OCI-LY1 (cell line): Measurements from ENCODE around the gene GNG12.

ENCODE experiments used
- H2AFZ ChIP-seq: fragments of 200-600 bp; sonication (generic), shearing (Covaris generic); 2 replicates; pipeline ENCODE4 v1.6.0; 2014; ENCODE audit warnings: antibody characterized with exemption, mild to moderate bottlenecking, low read length
- H3F3A ChIP-seq: fragments of 200-600 bp; sonication (generic), shearing (Covaris generic); 2 replicates; pipeline ENCODE4 v1.6.0; 2014; ENCODE audit warnings: mild to moderate bottlenecking, antibody characterized with exemption, low read length, moderate library complexity; ENCODE audit not compliant: insufficient read depth
- H3K27ac ChIP-seq: fragments of 200-600 bp; sonication (generic); 2 replicates; pipeline ENCODE4 v1.5.1; 2014; ENCODE audit warnings: low read length, mixed run types, mild to moderate bottlenecking, low read depth; ENCODE audit not compliant: poor library complexity, severe bottlenecking
- H3K27me3 ChIP-seq: fragments of 200-600 bp; sonication (generic); 2 replicates; pipeline ENCODE4 v1.6.0; 2014; ENCODE audit warnings: antibody characterized with exemption, mild to moderate bottlenecking, low read length, moderate library complexity; ENCODE audit not compliant: insufficient read depth
- H3K36me3 ChIP-seq: fragments of 200-600 bp; sonication (generic); 2 replicates; pipeline ENCODE4 v1.6.1; 2014; ENCODE audit warnings: mild to moderate bottlenecking, antibody characterized with exemption, low read length, moderate library complexity, mixed read lengths; ENCODE audit not compliant: insufficient read depth
- H3K4me1 ChIP-seq: fragments of 200-600 bp; sonication (generic); 2 replicates; pipeline ENCODE4 v1.5.1; 2014; ENCODE audit warnings: mild to moderate bottlenecking, low read length, moderate library complexity; ENCODE audit not compliant: insufficient read depth, severe bottlenecking
- H3K4me2 ChIP-seq: fragments of 200-600 bp; sonication (generic), shearing (Covaris generic); 2 replicates; pipeline ENCODE4 v1.6.1; 2014; ENCODE audit warnings: low read length
- H3K4me3 ChIP-seq: fragments of 200-600 bp; sonication (generic); 2 replicates; pipeline ENCODE4 v1.5.1; 2014; ENCODE audit warnings: low read length, low read depth, mild to moderate bottlenecking, mixed read lengths; ENCODE audit not compliant: poor library complexity, severe bottlenecking
- H3K79me2 ChIP-seq: fragments of 200-600 bp; shearing (Covaris generic); 2 replicates; pipeline ENCODE4 v1.6.1; 2016; ENCODE audit warnings: mixed run types, low read length, mixed read lengths; ENCODE audit not compliant: insufficient read depth
- H3K9ac ChIP-seq: fragments of 200-600 bp; sonication (generic), shearing (Covaris generic); 2 replicates; pipeline ENCODE4 v1.6.1; 2014; ENCODE audit warnings: mild to moderate bottlenecking, low read length, mixed read lengths
- H3K9me2 ChIP-seq: fragments of 200-600 bp; sonication (generic), shearing (Covaris generic); 2 replicates; pipeline ENCODE4 v1.6.1; 2014; ENCODE audit warnings: low read depth, mild to moderate bottlenecking, low read length, mixed read lengths
- H3K9me3 ChIP-seq: fragments of 200-600 bp; shearing (Covaris generic); 2 replicates; pipeline ENCODE4 v1.6.1; 2014; ENCODE audit warnings: low read length, mixed read lengths
- H4K20me1 ChIP-seq: fragments of 200-600 bp; sonication (generic), shearing (Covaris generic); 2 replicates; pipeline ENCODE4 v1.6.0; 2016; ENCODE audit warnings: mild to moderate bottlenecking, low read length; ENCODE audit not compliant: insufficient read depth
- CTCF ChIP-seq: fragments of 200-600 bp; sonication (generic), shearing (Covaris generic); IDR thresholded peaks from 2 replicates; pipeline ENCODE4 v1.5.1; 2017; ENCODE audit warnings: mild to moderate bottlenecking, antibody characterized with exemption, low read length, moderate library complexity, mixed read lengths
- EZH2 ChIP-seq: fragments of 200-600 bp; sonication (generic), shearing (Covaris generic); IDR thresholded peaks from 2 replicates; pipeline ENCODE4 v1.8.0; 2017; ENCODE audit warnings: borderline replicate concordance, mixed run types, mild to moderate bottlenecking, antibody characterized with exemption, low read length, moderate library complexity, mixed read lengths

GNG12 gene

GRCh38 chr1:67723126-67723525 lies 110.1 kb downstream of the GNG12 start:
- H3K4me3 ChIP-seq = no peak overlapping the region
- H3K36me3 ChIP-seq = no peaks in the 10 kb centered on the region
- no peak overlapping the region for H3K9ac ChIP-seq
- H3K4me1 ChIP-seq = peaks cover 25% of the 10 kb centered on the region
- TF ChIP-seq EZH2 = no peak
- TF ChIP-seq CTCF = no peak
- no peaks in the 10 kb centered on the region for H3F3A ChIP-seq
- H2AFZ ChIP-seq = no peak overlapping the region
- no peak overlapping the region for H3K4me2 ChIP-seq
- H3K79me2 ChIP-seq = no peaks in the 10 kb centered on the region
- H3K9me3 ChIP-seq = no peaks in the 10 kb centered on the region
- H3K9me2 ChIP-seq = no peaks in the 10 kb centered on the region
- H3K27me3 ChIP-seq = no peaks in the 10 kb centered on the region
- no peak overlapping the region for H3K27ac ChIP-seq
- H4K20me1 ChIP-seq = no peaks in the 10 kb centered on the region

GRCh38 chr1:67722292-67722944 lies 110.8 kb downstream of the GNG12 start:
- H3K4me1 ChIP-seq = peaks cover 18% of the 10 kb centered on the region
- no peaks in the 10 kb centered on the region for H4K20me1 ChIP-seq
- H3K9ac ChIP-seq = no peak overlapping the region

GRCh38 chr1:67721650-67722291 lies 111.5 kb downstream of the GNG12 start:
- TF ChIP-seq CTCF = no peak
- TF ChIP-seq EZH2 = no peak
- no peaks in the 10 kb centered on the region for H3K79me2 ChIP-seq
- no peak overlapping the region for H3K9ac ChIP-seq
- H3K27me3 ChIP-seq = no peaks in the 10 kb centered on the region
- no peak overlapping the region for H3K4me3 ChIP-seq
- H2AFZ ChIP-seq = no peak overlapping the region
- H3F3A ChIP-seq = no peaks in the 10 kb centered on the region
- H3K36me3 ChIP-seq = no peaks in the 10 kb centered on the region
- peaks cover 15% of the 10 kb centered on the region for H3K4me1 ChIP-seq
- H3K9me3 ChIP-seq = no peaks in the 10 kb centered on the region
- no peak overlapping the region for H3K27ac ChIP-seq
- peak overlapping the region; percentile 28; the same call in 1 of the 2 replicates for H3K4me2 ChIP-seq
- H3K9me2 ChIP-seq = no peaks in the 10 kb centered on the region
- no peaks in the 10 kb centered on the region for H4K20me1 ChIP-seq

More at GRCh38 chr1:67722292-67722944, 110.8 kb downstream of the GNG12 start:
- no peak overlapping the region for H3K27ac ChIP-seq
- peak overlapping the region; percentile 28; the same call in 1 of the 2 replicates for H3K4me2 ChIP-seq
- no peak for TF ChIP-seq CTCF
- no peak for TF ChIP-seq EZH2
- no peaks in the 10 kb centered on the region for H3K27me3 ChIP-seq
- no peaks in the 10 kb centered on the region for H3K9me2 ChIP-seq
- no peak overlapping the region for H2AFZ ChIP-seq
- H3K4me3 ChIP-seq = no peak overlapping the region
- H3K79me2 ChIP-seq = no peaks in the 10 kb centered on the region
- H3K9me3 ChIP-seq = no peaks in the 10 kb centered on the region
- no peaks in the 10 kb centered on the region for H3K36me3 ChIP-seq
- H3F3A ChIP-seq = no peaks in the 10 kb centered on the region
